Cerebellar nuclear complex (tissue), 1 donor: ENCODE measurements around the gene FBXL22.
"Not testable (repeated sequence)": the region's sequence is repeated elsewhere in the genome, so short reads cannot be mapped to it uniquely, and the experiment has no call there.

Experiments
- DNase-seq, 2 experiments: peaks; one replicate each; lab custom pipeline; 2025; lab: John Stamatoyannopoulos, UW

The FBXL22 gene

DNA sequence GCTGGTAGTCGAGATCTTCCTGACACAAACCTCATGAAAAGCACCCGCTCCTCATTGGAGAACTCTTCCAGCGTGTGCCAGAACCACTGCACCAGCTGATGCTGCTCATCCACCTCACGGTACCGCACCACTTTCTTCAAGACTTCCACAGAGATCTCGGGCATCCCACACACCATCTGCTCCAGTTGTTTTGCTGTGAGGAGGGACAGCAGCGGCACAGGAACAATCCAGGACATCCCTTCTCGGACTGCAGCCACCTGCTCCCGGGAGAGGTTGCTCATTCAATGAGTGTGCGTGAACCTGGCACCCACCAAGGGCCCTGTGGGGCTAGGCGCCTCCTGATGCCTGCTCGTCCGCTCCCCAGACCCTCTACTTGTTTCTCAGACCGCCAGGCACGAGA is 15.1 kb downstream of the FBXL22 start:
- DNase-seq: no peak

DNA sequence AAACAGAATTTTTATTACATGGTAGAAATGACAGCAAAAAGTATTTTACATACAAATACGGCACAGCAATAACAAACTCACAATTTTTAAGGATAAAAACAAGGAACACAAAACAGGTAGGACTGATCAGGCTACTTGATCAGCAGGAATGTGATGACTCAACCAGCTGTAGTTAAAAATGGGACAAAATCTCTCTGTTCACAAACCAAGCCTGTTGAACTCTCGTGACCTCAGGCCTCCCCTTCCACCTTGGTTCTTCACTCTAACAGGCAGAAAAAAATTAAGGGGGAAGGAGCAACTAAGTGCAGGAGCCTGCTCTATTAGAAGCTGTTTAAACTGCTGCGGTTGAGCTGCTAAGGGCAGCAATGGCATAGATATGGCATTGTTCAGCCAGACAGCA is 18.7 kb downstream of the FBXL22 start:
- DNase-seq: no peak

DNA sequence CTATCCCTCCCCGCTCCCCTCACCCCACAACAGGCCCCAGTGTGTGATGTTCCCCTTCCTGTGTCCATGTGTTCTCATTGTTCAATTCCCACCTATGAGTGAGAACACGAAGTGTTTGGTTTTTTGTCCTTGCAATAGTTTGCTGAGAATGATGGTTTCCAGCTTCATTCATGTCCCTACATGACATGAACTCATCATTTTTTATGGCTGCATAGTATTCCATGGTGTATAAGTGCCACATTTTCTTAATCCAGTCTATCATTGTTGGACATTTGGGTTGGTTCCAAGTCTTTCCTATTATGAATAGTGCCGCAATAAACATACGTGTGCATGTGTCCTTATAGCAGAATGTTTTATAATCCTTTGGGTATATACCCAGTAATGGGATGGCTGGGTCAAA is 20.0 kb downstream of the FBXL22 start:
- DNase-seq: not testable (repeated sequence)

GRCh38 chr15:63617627-63618026 is 20.4 kb downstream of the FBXL22 start:
- not testable (repeated sequence) for DNase-seq

DNA sequence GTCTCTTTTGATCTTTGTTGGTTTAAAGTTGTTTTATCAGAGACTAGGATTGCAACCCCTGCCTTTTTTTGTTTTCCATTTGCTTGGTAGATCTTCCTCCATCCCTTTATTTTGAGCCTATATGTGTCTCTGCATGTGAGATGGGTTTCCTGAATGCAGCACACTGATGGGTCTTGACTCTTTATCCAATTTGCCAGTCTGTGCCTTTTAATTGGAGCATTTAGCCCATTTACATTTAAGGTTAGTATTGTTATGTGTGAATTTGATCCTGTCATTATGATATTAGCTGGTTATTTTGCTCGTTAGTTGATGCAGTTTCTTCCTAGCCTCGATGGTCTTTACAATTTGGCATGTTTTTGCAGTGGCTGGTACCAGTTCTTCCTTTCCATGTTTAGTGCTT is 23.6 kb downstream of the FBXL22 start:
- not testable (repeated sequence) for DNase-seq

- DNase-seq: peak in 1 of 2 experiments; percentile 69
Measured at GRCh38 chr15:63623232-63623969, 26.2 kb downstream of the FBXL22 start.

GRCh38 chr15:63626955-63627354 is 29.8 kb downstream of the FBXL22 start:
- DNase-seq: no peak

- peak; percentile 50 to 66 for DNase-seq
Measured at GRCh38 chr15:63628123-63628822, 31.1 kb downstream of the FBXL22 start.

DNA sequence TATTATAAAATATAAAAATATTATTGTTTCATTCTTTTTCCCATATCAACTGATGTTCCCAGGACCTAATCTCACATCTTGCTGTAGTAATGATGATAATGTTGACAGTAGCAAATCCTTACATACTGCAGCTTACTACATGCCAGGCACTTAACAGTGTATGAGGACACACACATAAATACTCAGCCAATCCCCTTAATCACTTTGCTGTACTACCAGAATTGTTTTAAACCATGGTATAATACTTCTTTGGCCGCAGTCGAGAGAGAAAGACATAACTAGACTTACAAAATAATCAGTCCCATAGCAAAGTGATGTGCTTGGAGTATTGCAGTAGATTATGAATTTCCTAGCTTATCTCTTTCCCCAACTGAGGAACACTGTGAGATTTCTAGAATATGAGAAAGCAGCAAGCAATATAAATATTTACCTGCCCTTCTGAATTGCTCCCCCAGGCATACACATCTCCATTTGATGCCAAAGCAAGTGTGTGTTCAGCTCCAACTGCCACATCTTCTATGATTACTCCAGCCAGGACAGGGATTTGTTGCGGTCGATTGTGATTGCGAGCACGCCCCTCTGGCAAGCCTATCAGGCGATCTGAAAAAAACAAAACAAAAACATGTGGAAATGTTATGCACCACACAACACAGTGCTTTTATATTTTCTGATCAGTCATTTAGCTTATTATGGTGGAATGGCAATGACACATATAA is 33.0 kb downstream of the FBXL22 start:
- DNase-seq: no peak

GRCh38 chr15:63633312-63633711 is 36.1 kb downstream of the FBXL22 start:
- no peak for DNase-seq

- DNase-seq: no peak
Measured at GRCh38 chr15:63634154-63634553, 37.0 kb downstream of the FBXL22 start.

DNA sequence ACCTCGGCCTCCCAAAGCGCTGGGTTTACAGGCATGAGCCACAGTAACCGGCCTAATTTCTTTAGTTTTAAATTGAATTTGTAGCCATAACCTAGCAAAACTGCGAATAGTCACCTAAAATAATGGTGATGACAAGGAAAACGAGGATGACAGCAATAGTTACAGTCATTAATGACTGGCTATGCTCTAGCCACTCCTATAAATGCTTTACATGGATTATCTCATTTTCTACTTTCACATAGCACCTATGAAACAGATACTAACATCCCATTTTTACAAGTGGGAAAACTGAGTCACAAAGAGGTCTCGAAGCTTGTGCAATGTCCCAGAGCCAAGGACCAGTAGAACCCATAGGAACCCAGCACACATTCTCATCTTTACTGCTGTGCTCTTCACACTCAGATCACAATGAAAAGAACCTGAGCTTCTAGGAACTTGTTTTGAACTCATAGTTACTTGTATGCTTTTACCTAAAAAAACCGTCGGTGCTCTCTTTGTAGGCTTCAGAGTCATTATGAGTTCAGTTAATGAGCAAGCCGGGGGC is 39.4 kb downstream of the FBXL22 start:
- DNase-seq: no peak

- DNase-seq: no peak
Measured at GRCh38 chr15:63638839-63639238, 41.7 kb downstream of the FBXL22 start.

GRCh38 chr15:63640146-63640545 is 43.0 kb downstream of the FBXL22 start:
- DNase-seq: no peak
